K562 (cell line): ENCODE measurements around the gene MBOAT2. TPM values are rescaled to one million over a fixed set of nuclear protein-coding genes. Genes with fewer than 3 reads are reported as not detected.

Source experiments
- ARNT ChIP-seq, 2 experiments: fragments of 450-650 bp; IDR thresholded peaks; 2 replicates each; pipeline ENCODE4 v1.6.1; 2016; ENCODE audit warnings: mild to moderate bottlenecking in 1 of 2
- C11orf30 ChIP-seq: fragments of 450-650 bp; IDR thresholded peaks from 2 replicates; pipeline ENCODE4 v1.6.1; 2016; ENCODE audit warnings: low read depth, mild to moderate bottlenecking
- ESRRA ChIP-seq: fragments of 450-650 bp; IDR thresholded peaks from 2 replicates; pipeline ENCODE4 v1.6.1; 2014; ENCODE audit warnings: low read depth, mild to moderate bottlenecking, moderate library complexity, borderline replicate concordance
- ILF3 ChIP-seq: fragments of 450-650 bp; IDR thresholded peaks from 2 replicates; pipeline ENCODE4 v1.6.1; 2018; ENCODE audit warnings: antibody characterized with exemption, mild to moderate bottlenecking, moderate library complexity, borderline replicate concordance
- OTX1 ChIP-seq: fragments of 450-650 bp; formaldehyde crosslinking; IDR thresholded peaks from 2 replicates; pipeline ENCODE4 v1.4.0; 2022; ENCODE audit warnings: mild to moderate bottlenecking
- SMARCA4 ChIP-seq: fragments of 450-650 bp; IDR thresholded peaks from 2 replicates; pipeline ENCODE4 v1.6.1; 2016
- TSHZ1 ChIP-seq: fragments of 250-450 bp; sonication (Bioruptor Pico); IDR thresholded peaks from 2 replicates; pipeline ENCODE4 v1.4.0; 2020; ENCODE audit warnings: mild to moderate bottlenecking, moderate library complexity
- ZC3H11A ChIP-seq: IDR thresholded peaks from 2 replicates; pipeline ENCODE4 v1.6.1; 2012; ENCODE audit warnings: low read depth, low read length, improper control_type of control experiment
- ZNF444 ChIP-seq: fragments of 250-450 bp; sonication (Bioruptor Pico); IDR thresholded peaks from 2 replicates; pipeline ENCODE4 v1.4.0; 2020; ENCODE audit warnings: mild to moderate bottlenecking, moderate library complexity
- polyA plus RNA-seq, 8 experiments: library from polyadenylated mRNA; depleted of rRNA in 4 of 8; stranded (reverse) in 5 of 8; unstranded in 3 of 8; fragments of >200 nt; fragmentation: Nextera tagmentation in 2 of 8; fragmentation: Illumina TruSeq in 1 of 8; extraction: Ambion mirVana in 2 of 8; extraction: Trizol in 1 of 8; gene quantifications; 2 replicates each; pipeline versions ENCODE4 v1.2.1 to v1.2.3, GENCODE V29; 2011 to 2014; ENCODE audit warnings: inconsistent platforms in 1 of 8, missing spikeins in 1 of 8
- total RNA-seq, 7 experiments: library from RNA; depleted of rRNA in 6 of 7; stranded (reverse); fragments of >200 nt in 6 of 7; fragmentation: Illumina TruSeq in 2 of 7; extraction: Trizol in 2 of 7; gene quantifications; 2 replicates each; pipeline versions ENCODE4 v1.2.1 to v1.2.3, GENCODE V29; 2011 to 2021; ENCODE audit warnings: low replicate concordance in 1 of 7

The MBOAT2 gene
- total and polyA plus RNA-seq, 9 of the 15 experiments (the other 6 are each of a cell fraction or from before 2014, with no cell fraction given), result 8.4 to 122 (median 27.6) TPM

- TF ChIP-seq C11orf30 (peak; percentile 39; the same call in 1 of the 2 replicates), OTX1 (CRISPR knock-in tag) (no peak), SMARCA4 (peak; percentile 52; the same call in 1 of the 2 replicates), TSHZ1 (CRISPR knock-in tag) (no peak), ZC3H11A (no peak), ARNT (IDR thresholded peaks at IDR 0.05) (no peak), ILF3 (no peak), ZNF444 (CRISPR knock-in tag) (no peak), ESRRA (no peak)
- TF ChIP-seq, all 486 proteins: peak for 22
These were observed 46.8 kb upstream of the MBOAT2 start (continued) for GRCh38 chr2:9050122-9050809.
